Spleen (tissue), 11 donors: ENCODE results near the gene TEX48. TPM values are rescaled to one million over a fixed set of nuclear protein-coding genes. Genes with fewer than 3 reads are reported as not detected.
A peak's percentile ranks its signal among the peaks of the same experiment; 100 is the strongest.

Experiments used
- DNase-seq: peaks from one replicate; pipeline ENCODE4 v3.0.0-alpha.2; 2020
- H3K27ac ChIP-seq, 8 donors: fragments of 200-600 bp; sonication (generic) in 7 of 8; 1 replicate in 4 of 8; 2 replicates in 4 of 8; pipeline versions ENCODE4 v1.5.0 to v1.8.0; 2016 to 2021; ENCODE audit warnings: inconsistent platforms in 4 of 8, mild to moderate bottlenecking in 4 of 8, moderate library complexity in 1 of 8
- H3K27me3 ChIP-seq, 7 donors: fragments of 200-600 bp; sonication (generic) in 6 of 7; replicated peaks in 1 of 7; 1 replicate in 4 of 7; 2 replicates in 3 of 7; pipeline versions ENCODE4 v1.5.0 to v1.8.0; 2016 to 2021; ENCODE audit warnings: inconsistent platforms in 3 of 7, mild to moderate bottlenecking in 1 of 7
- H3K36me3 ChIP-seq, 6 donors: fragments of 200-600 bp; sonication (generic) in 5 of 6; 1 replicate in 4 of 6; 2 replicates in 2 of 6; pipeline versions ENCODE4 v1.5.0 to v1.8.0; 2016 to 2021; ENCODE audit warnings: inconsistent platforms in 2 of 6
- H3K4me1 ChIP-seq, 6 donors: fragments of 200-600 bp; sonication (generic) in 5 of 6; 1 replicate in 3 of 6; 2 replicates in 3 of 6; pipeline versions ENCODE4 v1.5.0 to v1.8.0; 2016 to 2021; ENCODE audit warnings: inconsistent platforms in 3 of 6
- H3K4me3 ChIP-seq, 8 donors: fragments of 200-600 bp; sonication (generic) in 7 of 8; 1 replicate in 4 of 8; 2 replicates in 4 of 8; pipeline versions ENCODE4 v1.5.0 to v1.8.0; 2016 to 2021; ENCODE audit warnings: inconsistent platforms in 4 of 8, mild to moderate bottlenecking in 4 of 8, moderate library complexity in 2 of 8
- H3K9me3 ChIP-seq, 8 donors: fragments of 200-600 bp; sonication (generic) in 7 of 8; 1 replicate in 4 of 8; 2 replicates in 4 of 8; pipeline versions ENCODE4 v1.5.0 to v1.8.0; 2016 to 2021; ENCODE audit warnings: inconsistent platforms in 4 of 8
- POLR2A ChIP-seq, 3 donors: fragments of 450-650 bp; IDR thresholded peaks; one replicate each; pipeline ENCODE4 v1.5.1; 2017; ENCODE audit warnings: antibody characterized with exemption in 3 of 3, mild to moderate bottlenecking in 1 of 3
- POLR2AphosphoS5 ChIP-seq, 3 donors: sonication (generic); formaldehyde crosslinking; IDR thresholded peaks; one replicate each; pipeline ENCODE4 v1.5.1; 2017; ENCODE audit warnings: antibody characterized with exemption in 3 of 3
- WGBS, 5 donors: extraction: QIAGEN DNeasy Blood & Tissue Kit in 3 of 5; methylation state at CpG; one replicate each; pipeline versions ENCODE4 v1.1.5 to v1.1.7; 2013 to 2018; 5-methylcytosine and 5-hydroxymethylcytosine counted together
- intact Hi-C: fragments of 100-400 bp; cut with DNase I; formaldehyde crosslinking; loops from one replicate; pipeline ENCODE4 v1.15.0; 2023; ENCODE audit warnings: low total_unique reads
- polyA plus RNA-seq, 3 donors: library from polyadenylated mRNA; stranded (reverse); fragments of 200-250 nt; gene quantifications; one replicate each; pipeline ENCODE4 v1.2.1, GENCODE V29; 2013
- total RNA-seq, 7 donors: library from RNA; depleted of rRNA in 3 of 7; stranded (reverse); fragments of >200 nt in 3 of 7; fragmentation: NEBNext Ultra II Directional in 4 of 7; extraction: Animal tissue kit (Norgen Biotek cat#: 25700) in 4 of 7; gene quantifications; one replicate each; pipeline versions ENCODE4 v1.1.0 to v1.2.1, GENCODE V29; 2016 to 2021
- TF ChIP-seq, protein P1 (sequence below), 11 experiments: fragments of 200-600 bp in 7 of 11; fragments of 450-650 bp in 4 of 11; sonication (generic) in 4 of 11; IDR thresholded peaks in 8 of 11; conservative IDR thresholded peaks in 3 of 11; 1 replicate in 7 of 11; 2 replicates in 4 of 11; pipeline versions ENCODE4 v1.4.0 to v1.8.0; 2016 to 2021; ENCODE audit warnings: antibody characterized with exemption in 11 of 11, inconsistent platforms in 4 of 11, mild to moderate bottlenecking in 1 of 11
- donor health status: healthy with polysubstance abuse.
- donor health status: DM: no; HTN: no; CAD: no; lungs with moderate emphysema.
- donor health status: DM: no; HTN: no; CAD: no.
- donor health status: Bipolar disorder and iron deficiency.
- donor health status: healthy.
- donor health status: DM: no; HTN: no; CAD: no.
- donor health status: DM: yes; HTN: yes; CAD: no.

TEX48 gene
- total and polyA plus RNA-seq, 10 donors: not detected

DNA sequence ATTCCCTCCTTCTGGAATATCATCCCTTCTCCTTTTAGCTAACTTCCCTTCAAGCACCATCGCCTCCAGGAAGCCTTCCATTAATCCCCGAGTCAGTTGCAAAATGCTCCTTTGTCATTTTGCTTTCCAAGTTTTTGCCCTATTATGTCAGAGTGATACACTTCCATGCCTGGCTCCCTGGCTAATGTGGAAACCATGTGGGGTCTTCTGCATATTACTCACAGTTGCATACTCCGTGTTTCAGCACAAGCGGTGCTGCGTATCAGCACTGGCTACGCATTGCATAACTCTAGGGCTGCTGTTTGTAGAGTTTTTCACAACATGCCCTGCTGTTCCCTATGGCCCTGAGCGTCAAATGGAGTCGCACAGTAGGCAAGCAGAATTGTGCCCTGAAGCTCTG is 26.3 kb downstream of the TEX48 start:
- Histone ChIP-seq H3K4me1 (peaks cover 0 to 20% (median 10%) of the 10 kb centered on the region in 6 donors), H3K27me3 (no peaks in the 10 kb centered on the region), H3K9me3 (no peaks in the 10 kb centered on the region), H3K36me3 (peaks cover 0 to 7% (median 0%) of the 10 kb centered on the region in 6 donors), H3K4me3 (no peak overlapping the region), H3K27ac (no peak overlapping the region)
- 61 to 87% (median 85%) methylated on average over 8 of the region's 8 CpGs for WGBS, 5 donors
- TF ChIP-seq, protein P1, sequence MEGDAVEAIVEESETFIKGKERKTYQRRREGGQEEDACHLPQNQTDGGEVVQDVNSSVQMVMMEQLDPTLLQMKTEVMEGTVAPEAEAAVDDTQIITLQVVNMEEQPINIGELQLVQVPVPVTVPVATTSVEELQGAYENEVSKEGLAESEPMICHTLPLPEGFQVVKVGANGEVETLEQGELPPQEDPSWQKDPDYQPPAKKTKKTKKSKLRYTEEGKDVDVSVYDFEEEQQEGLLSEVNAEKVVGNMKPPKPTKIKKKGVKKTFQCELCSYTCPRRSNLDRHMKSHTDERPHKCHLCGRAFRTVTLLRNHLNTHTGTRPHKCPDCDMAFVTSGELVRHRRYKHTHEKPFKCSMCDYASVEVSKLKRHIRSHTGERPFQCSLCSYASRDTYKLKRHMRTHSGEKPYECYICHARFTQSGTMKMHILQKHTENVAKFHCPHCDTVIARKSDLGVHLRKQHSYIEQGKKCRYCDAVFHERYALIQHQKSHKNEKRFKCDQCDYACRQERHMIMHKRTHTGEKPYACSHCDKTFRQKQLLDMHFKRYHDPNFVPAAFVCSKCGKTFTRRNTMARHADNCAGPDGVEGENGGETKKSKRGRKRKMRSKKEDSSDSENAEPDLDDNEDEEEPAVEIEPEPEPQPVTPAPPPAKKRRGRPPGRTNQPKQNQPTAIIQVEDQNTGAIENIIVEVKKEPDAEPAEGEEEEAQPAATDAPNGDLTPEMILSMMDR (IDR thresholded peaks at IDR 0.05 in 8 of 11, conservative IDR thresholded peaks at IDR 0.05 in 3 of 11): no peak
- TF ChIP-seq POLR2A (IDR thresholded peaks at IDR 0.05) (no peak), POLR2AphosphoS5 (IDR thresholded peaks at IDR 0.05) (no peak)
- DNase-seq: no peak
- intact Hi-C loops: loop anchor here (10.0 kb wide), 1 partner anchor 221 kb away; no protein-coding TSS in a partner anchor

DNA sequence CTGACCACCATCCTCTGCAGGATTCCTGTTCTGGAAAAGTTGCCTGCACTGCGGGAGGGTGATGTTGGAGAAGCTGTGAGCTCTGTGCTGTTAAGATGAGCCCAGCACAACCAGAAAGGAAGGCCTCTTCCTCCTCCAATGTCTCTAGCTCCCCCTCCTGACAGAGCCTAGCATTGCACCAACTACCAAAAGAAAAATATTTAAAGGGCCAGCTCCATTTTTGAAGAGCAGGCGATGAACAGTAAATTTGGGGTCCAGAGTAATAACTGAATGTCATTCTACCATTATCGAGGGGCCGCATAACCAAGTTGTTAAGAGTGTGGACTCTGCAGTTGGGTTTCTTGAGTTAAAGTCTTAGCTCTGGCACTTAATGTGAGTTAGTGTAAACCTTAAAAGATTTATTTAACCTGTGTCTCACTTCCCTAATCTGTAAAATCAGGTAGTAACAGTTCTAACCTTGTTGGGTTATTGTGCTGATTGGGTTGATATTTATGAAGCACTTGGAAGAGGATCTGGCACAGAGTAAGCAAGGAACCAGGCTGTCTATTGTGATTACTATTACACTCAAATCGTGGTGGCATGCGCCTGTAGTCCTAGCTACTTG is 28.3 kb downstream of the TEX48 start:
- Histone ChIP-seq H3K4me3 (no peak overlapping the region), H3K36me3 (peaks cover 0 to 6% (median 0%) of the 10 kb centered on the region in 6 donors), H3K27ac (no peak overlapping the region), H3K27me3 (no peaks in the 10 kb centered on the region), H3K9me3 (no peaks in the 10 kb centered on the region), H3K4me1 (peaks cover 0 to 20% (median 10%) of the 10 kb centered on the region in 6 donors)
- DNase-seq: no peak
- 34 to 38% (median 36%) methylated on average over 6 of the region's 6 CpGs for WGBS, 5 donors
- intact Hi-C loops: loop anchor here (2.0 to 10.0 kb wide), 3 partner anchors 167 to 249 kb away; no protein-coding TSS in a partner anchor
- TF ChIP-seq POLR2AphosphoS5 (IDR thresholded peaks at IDR 0.05) (peak in 1 of 3 donors; percentile 49), POLR2A (IDR thresholded peaks at IDR 0.05) (no peak)
- TF ChIP-seq, protein P1 (IDR thresholded peaks at IDR 0.05 in 8 of 11, conservative IDR thresholded peaks at IDR 0.05 in 3 of 11): peak; percentile 69 to 93 (median 88)

DNA sequence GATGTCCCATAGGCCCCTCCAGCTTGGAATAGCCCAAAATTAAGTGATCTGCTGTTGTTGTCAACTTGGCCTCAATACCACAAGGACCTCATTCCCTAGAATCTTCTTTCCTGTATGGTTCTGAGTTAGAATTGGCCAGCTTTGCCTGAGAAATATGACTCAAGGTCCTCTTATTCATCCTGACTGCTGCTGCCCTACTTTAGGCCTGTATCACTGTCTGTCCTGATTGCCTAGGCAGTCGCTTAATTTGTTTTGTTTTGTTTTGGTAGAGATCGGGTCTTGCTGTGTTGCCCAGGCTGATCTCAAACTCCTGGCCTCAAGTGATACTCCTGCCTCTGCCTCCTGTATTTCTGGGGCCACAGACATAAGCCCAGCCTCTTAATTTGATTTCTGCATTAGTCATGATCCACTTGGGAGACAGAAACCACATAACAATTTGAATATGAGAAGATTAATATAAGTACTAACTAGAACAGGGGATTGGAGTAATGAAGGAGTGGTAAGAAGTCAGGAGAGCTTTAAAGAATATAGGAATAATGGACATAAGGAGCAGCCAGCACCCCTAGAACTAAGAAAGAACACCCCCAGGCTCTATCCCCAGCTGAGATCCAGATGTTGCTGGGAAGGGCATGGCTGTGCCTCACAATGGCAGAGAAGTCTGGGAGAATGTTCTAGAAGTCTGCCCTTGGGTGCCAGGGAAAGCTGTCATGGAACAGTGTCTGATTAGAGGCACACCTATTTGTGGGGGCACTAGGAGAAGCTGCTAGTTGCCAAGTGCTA is 29.0 kb downstream of the TEX48 start:
- Histone ChIP-seq H3K9me3 (peaks cover 0 to 2% (median 1%) of the 10 kb centered on the region in 8 donors), H3K27ac (no peak overlapping the region), H3K27me3 (no peaks in the 10 kb centered on the region), H3K4me3 (no peak overlapping the region), H3K36me3 (peaks cover 0 to 10% (median 2%) of the 10 kb centered on the region in 6 donors), H3K4me1 (peaks cover 0 to 20% (median 10%) of the 10 kb centered on the region in 6 donors)
- WGBS, 5 donors: 89 to 96% (median 93%) methylated on average over 2 of the region's 2 CpGs
- intact Hi-C loops: loop anchor here (2.0 to 10.0 kb wide), 3 partner anchors 166 to 248 kb away; no protein-coding TSS in a partner anchor
- TF ChIP-seq POLR2A (IDR thresholded peaks at IDR 0.05): no peak
- TF ChIP-seq, protein P1 (IDR thresholded peaks at IDR 0.05 in 8 of 11, conservative IDR thresholded peaks at IDR 0.05 in 3 of 11): no peak
- no peak for TF ChIP-seq POLR2AphosphoS5 (IDR thresholded peaks at IDR 0.05)
- DNase-seq: no peak

DNA sequence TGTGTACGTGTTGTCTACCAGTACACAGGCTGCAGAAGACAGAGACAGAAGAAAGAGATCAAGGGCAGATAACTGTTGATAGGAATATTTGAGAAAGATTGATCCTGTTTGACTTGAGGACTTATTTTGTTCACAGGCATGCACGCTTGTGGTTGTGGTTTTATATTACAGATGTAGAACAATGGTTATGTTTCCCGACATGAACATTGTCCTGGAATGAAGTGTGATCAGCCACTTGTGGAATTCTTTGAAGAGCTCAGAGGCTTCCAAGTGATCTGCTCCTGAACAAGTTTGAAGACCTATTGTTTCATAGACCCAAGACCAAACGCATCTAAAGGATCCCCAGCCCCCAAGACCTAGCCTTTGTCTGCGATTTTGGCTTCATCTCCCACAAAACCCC is 38.1 kb downstream of the TEX48 start:
- no peaks in the 10 kb centered on the region for H3K27me3 ChIP-seq
- peaks cover 0 to 92% (median 58%) of the 10 kb centered on the region in 6 donors for H3K36me3 ChIP-seq
- H3K4me3 ChIP-seq: no peak overlapping the region
- peaks cover 0 to 11% (median 9%) of the 10 kb centered on the region in 8 donors for H3K9me3 ChIP-seq
- no peak overlapping the region for H3K27ac ChIP-seq
- TF ChIP-seq, protein P1 (IDR thresholded peaks at IDR 0.05 in 8 of 11, conservative IDR thresholded peaks at IDR 0.05 in 3 of 11): no peak
- TF ChIP-seq POLR2AphosphoS5 (IDR thresholded peaks at IDR 0.05): no peak
- intact Hi-C loops: loop anchor here (10.0 kb wide), 1 partner anchor 49 kb away; no protein-coding TSS in a partner anchor
- 91 to 96% (median 92%) methylated on average over 5 of the region's 5 CpGs for WGBS, 5 donors
- no peak for DNase-seq
- H3K4me1 ChIP-seq: peaks cover 0 to 21% (median 6%) of the 10 kb centered on the region in 6 donors
